A673 (cell line): ENCODE data around the gene LCK. TPM values are rescaled to one million over a fixed set of nuclear protein-coding genes. Genes with fewer than 3 reads are reported as not detected.
A peak's percentile ranks its signal among the peaks of the same experiment; 100 is the strongest.

Source experiments
- BruUV-seq: library from RNA; stranded (reverse); fragments of 400-500 nt; replicated peaks from 2 replicates; lab custom pipeline; 2021; lab: Mats Ljungman, UMichigan
- CTCF ChIA-PET: fragments of 300-600 bp; sonication (Branson Sonifier 250); formaldehyde crosslinking; loops from one replicate; lab custom pipeline; 2022; ENCODE audit warnings: antibody characterized with exemption; lab: Charles Lee
- POLR2A ChIA-PET: fragments of 300-600 bp; sonication (Branson Sonifier 250); formaldehyde crosslinking; loops from one replicate; lab custom pipeline; 2022; ENCODE audit warnings: antibody characterized with exemption; ENCODE audit not compliant: low non-redundant PET; lab: Charles Lee
- DNase-seq: peaks from one replicate; pipeline ENCODE4 v3.0.0-alpha.2; 2015; ENCODE audit warnings: low spot score
- H3K27ac ChIP-seq: fragments of 200-600 bp; sonication (generic); 2 replicates; pipeline ENCODE4 v1.5.1; 2016; ENCODE audit warnings: mixed run types, low read depth, mild to moderate bottlenecking, mixed read lengths, antibody characterized with exemption, low read length; ENCODE audit not compliant: poor library complexity, severe bottlenecking
- H3K27me3 ChIP-seq: fragments of 200-600 bp; sonication (generic); replicated peaks from 2 replicates; pipeline ENCODE4 v1.6.1; 2017; ENCODE audit warnings: mixed run types, low read depth, mild to moderate bottlenecking, mixed read lengths, antibody characterized with exemption, low read length; ENCODE audit not compliant: insufficient read depth, poor library complexity
- H3K36me3 ChIP-seq: fragments of 200-600 bp; sonication (generic); 2 replicates; pipeline ENCODE4 v1.6.1; 2016; ENCODE audit warnings: mixed run types, mild to moderate bottlenecking, mixed read lengths, antibody characterized with exemption, low read length; ENCODE audit not compliant: insufficient read depth, poor library complexity, severe bottlenecking
- H3K4me1 ChIP-seq: fragments of 200-600 bp; sonication (generic); 2 replicates; pipeline ENCODE4 v1.6.1; 2017; ENCODE audit warnings: mixed run types, mild to moderate bottlenecking, mixed read lengths, antibody characterized with exemption, low read length; ENCODE audit not compliant: insufficient read depth, poor library complexity, severe bottlenecking
- H3K4me3 ChIP-seq: fragments of 200-600 bp; sonication (generic); 2 replicates; pipeline ENCODE4 v1.5.1; 2016; ENCODE audit warnings: low read depth, mixed run types, mild to moderate bottlenecking, mixed read lengths, low read length; ENCODE audit not compliant: poor library complexity, severe bottlenecking
- H3K9me3 ChIP-seq: fragments of 200-600 bp; sonication (generic); 2 replicates; pipeline ENCODE4 v1.6.1; 2016; ENCODE audit warnings: mixed run types, low read depth, mild to moderate bottlenecking, mixed read lengths, antibody characterized with exemption, low read length; ENCODE audit not compliant: poor library complexity, severe bottlenecking
- CTCF ChIP-seq: fragments of 300-800, 200-600 bp; sonication (generic); conservative IDR thresholded peaks from 2 replicates; pipeline ENCODE4 v1.5.1; 2017; ENCODE audit warnings: low read depth, mild to moderate bottlenecking, antibody characterized with exemption, low read length, moderate library complexity, mixed read lengths
- EZH2 ChIP-seq: fragments of 200-600 bp; sonication (generic); IDR thresholded peaks from 2 replicates; pipeline ENCODE4 v1.6.1; 2017; ENCODE audit warnings: borderline replicate concordance, low read depth, mild to moderate bottlenecking, mixed read lengths, antibody characterized with exemption, low read length; ENCODE audit not compliant: poor library complexity, severe bottlenecking
- intact Hi-C: fragments of 100-400 bp; cut with micrococcal nuclease; formaldehyde crosslinking; loops from one replicate; pipeline ENCODE4 v1.10.0; 2022; ENCODE audit not compliant: unreplicated experiment
- total RNA-seq: library from RNA; stranded (reverse); gene quantifications from 2 replicates; pipeline ENCODE4 v1.2.3, GENCODE V29; 2021

The LCK gene
- total RNA-seq, 1 experiment from 2014 or later, result not detected

- no peaks in the 10 kb centered on the region for H3K4me1 ChIP-seq
- H3K27ac ChIP-seq, result no peak overlapping the region
- peaks cover 7% of the 10 kb centered on the region for H3K9me3 ChIP-seq
- H3K27me3 ChIP-seq, result no peaks in the 10 kb centered on the region
- CTCF ChIA-PET, result no interaction called here
- POLR2A ChIA-PET, result no interaction called here
- TF ChIP-seq CTCF (no peak), EZH2 (no peak)
- H3K4me3 ChIP-seq, result no peak overlapping the region
- intact Hi-C loops, result no loop called here
- DNase-seq, result no peak
- no TSS peak for BruUV-seq
- peaks cover 48% of the 10 kb centered on the region for H3K36me3 ChIP-seq
These were observed 52.3 kb downstream of the LCK start for GRCh38 chr1:32303358-32303757.

GRCh38 chr1:32303997-32304622 is 53.0 kb downstream of the LCK start:
- H3K36me3 ChIP-seq, result peaks cover 48% of the 10 kb centered on the region
- no peak for DNase-seq
- no peaks in the 10 kb centered on the region for H3K27me3 ChIP-seq
- no peaks in the 10 kb centered on the region for H3K4me1 ChIP-seq
- intact Hi-C loops, result no loop called here
- ChIA-PET CTCF (no interaction called here), POLR2A (no interaction called here)
- H3K27ac ChIP-seq, result no peak overlapping the region
- TF ChIP-seq EZH2 (no peak), CTCF (no peak)
- BruUV-seq, result TSS peak; percentile 9
- peaks cover 7% of the 10 kb centered on the region for H3K9me3 ChIP-seq
- no peak overlapping the region for H3K4me3 ChIP-seq

GRCh38 chr1:32305310-32305709 is 54.2 kb downstream of the LCK start:
- intact Hi-C loops, result no loop called here
- Histone ChIP-seq H3K27me3 (no peaks in the 10 kb centered on the region), H3K4me3 (no peak overlapping the region), H3K4me1 (no peaks in the 10 kb centered on the region), H3K27ac (no peak overlapping the region), H3K9me3 (peaks cover 7% of the 10 kb centered on the region), H3K36me3 (peaks cover 48% of the 10 kb centered on the region)
- no TSS peak for BruUV-seq
- TF ChIP-seq CTCF (no peak), EZH2 (no peak)
- no peak for DNase-seq
- ChIA-PET CTCF (no interaction called here), POLR2A (no interaction called here)
